Activated CD4-positive, alpha-beta T cell treated with anti-CD3 and anti-CD28 coated beads, Interleukin-2, amount 50 U/mL, for 4 hours (primary cell): ENCODE data around the gene BNIPL.

ENCODE experiments used
- DNase-seq, 2 experiments: peaks; one replicate each; pipeline ENCODE4 v3.0.0-alpha.2; 2020

The BNIPL gene, protein sequence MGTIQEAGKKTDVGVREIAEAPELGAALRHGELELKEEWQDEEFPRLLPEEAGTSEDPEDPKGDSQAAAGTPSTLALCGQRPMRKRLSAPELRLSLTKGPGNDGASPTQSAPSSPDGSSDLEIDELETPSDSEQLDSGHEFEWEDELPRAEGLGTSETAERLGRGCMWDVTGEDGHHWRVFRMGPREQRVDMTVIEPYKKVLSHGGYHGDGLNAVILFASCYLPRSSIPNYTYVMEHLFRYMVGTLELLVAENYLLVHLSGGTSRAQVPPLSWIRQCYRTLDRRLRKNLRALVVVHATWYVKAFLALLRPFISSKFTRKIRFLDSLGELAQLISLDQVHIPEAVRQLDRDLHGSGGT

GRCh38 chr1:151036356-151036755, at the start of gene BNIPL:
Gene BNIPL, plus strand, starts transcription at chr1:151036586. Its CDS starts 140 bp downstream, at chr1:151036726.
- no peak for DNase-seq

GRCh38 chr1:150987924-150988323, 48.5 kb upstream of the BNIPL start:
- no peak for DNase-seq

GRCh38 chr1:150992626-150993025, 43.8 kb upstream of the BNIPL start:
- no peak for DNase-seq

DNA sequence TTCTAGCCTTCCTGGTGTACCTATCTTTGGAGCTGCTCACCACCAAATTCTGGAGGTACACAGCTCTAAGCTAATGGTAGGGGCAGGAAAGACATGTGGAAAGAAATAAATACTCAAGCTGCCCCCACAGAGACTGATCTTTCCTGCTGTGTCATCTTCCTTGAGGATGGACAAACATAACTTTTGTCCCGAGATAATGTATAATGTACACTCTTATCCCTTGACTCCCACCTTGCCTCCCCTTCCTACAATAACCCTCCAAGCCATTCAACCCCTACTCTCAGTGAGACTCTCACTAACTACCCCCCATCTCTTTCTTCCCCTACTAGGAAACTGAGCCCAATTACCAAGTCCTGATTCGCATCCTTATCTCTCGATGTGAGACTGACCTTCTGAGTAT, 42.1 kb upstream of the BNIPL start:
- no peak for DNase-seq

- no peak for DNase-seq
Observed at GRCh38 chr1:150995460-150995859, 40.9 kb upstream of the BNIPL start.

DNA sequence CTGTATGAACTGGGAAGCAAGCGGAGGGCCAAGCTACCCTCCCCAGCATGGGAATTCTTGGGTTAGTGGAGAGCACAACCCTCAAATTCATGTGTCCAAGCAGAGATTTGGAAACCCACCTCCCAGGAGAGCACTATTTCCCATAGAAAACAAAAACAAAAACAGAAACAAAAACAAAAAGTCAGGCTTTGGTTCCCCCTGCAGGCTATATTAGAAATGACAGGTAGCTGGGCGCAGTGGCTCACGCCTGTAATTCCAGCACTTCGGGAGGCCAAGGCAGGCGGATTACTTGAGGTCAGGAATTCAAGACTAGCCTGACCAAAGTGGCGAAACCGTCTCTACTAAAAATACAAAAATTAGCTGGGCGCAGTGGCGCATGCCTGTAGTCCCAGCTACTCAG, 40.5 kb upstream of the BNIPL start:
- DNase-seq, result peak in 1 of 2 experiments; percentile 21

DNA sequence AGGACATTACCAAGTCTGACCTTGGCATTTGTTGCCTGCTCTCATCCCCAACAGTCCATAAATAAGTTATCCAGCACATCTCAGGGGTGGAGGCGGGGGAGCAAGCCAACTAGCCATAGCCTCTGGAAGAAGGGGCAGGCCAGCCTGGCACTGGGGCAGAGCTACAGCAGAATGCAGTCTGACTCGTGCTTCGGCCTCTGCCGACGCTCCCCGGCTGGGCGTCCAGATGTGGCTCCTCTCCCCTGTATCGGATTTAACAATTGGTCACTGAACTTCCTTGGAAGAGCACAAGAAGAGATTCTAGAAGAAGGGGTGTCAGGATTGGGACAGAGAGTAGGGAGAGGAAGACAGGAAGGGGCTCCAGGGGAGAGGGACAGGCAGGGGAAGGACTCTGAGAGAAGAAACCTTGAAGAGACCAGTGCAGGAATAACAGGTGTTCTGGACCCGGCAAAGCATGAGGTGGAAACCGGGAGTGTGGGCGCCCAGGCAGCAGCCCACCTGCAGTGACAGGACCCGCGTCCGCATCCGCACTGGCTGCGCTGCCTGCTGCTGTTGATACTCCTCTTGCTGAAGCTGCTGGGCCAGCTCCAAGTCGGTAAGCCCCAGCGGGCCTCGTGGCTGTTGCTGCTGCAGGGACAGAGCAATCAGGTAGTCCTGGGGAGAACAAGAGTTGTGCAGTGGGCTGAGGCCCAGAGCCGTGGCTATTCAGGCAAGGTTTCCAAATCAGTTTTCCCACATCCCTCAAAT, 39.1 kb upstream of the BNIPL start:
- DNase-seq, result no peak

DNA sequence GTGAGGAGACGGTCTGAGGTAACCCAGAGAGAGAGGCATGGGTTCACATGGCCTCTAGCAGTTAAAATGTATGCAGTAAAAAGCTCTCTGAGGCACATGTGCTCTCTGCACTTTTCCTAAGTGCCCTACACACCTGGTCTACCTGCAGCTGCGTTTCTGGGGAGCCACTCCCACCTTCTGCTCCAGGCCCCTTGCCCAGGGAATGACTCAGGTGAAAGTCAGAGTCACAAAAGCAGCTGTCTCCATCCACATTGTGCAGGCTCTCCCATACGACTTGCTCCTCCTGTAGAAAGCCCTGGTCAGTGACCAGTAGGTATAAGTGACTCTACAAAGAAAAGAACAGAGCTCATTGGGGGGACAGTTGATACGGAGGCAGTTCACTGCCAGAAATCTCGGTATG, 38.4 kb upstream of the BNIPL start:
- DNase-seq, result no peak

- no peak for DNase-seq
Observed at GRCh38 chr1:150999051-150999674, 37.2 kb upstream of the BNIPL start.

DNA sequence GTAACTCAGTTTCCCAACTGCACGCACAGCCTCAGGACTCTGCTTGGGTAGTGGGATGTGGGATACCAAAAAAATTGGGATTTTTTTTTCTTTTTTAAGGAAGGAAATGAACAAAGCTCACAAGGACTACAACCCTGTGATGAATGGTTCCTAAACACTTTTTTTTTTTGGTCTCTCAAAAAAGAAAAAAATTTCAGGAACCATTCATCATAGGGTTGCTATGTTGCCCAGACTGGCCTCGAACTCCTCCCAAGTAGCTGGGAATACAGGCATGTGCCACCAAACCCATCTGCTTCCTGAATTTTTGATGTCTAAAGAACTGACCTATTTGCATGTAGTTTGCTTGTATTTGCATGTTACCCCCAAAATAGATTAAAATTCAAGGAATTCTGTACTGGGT, 36.5 kb upstream of the BNIPL start:
- DNase-seq, result no peak

DNA sequence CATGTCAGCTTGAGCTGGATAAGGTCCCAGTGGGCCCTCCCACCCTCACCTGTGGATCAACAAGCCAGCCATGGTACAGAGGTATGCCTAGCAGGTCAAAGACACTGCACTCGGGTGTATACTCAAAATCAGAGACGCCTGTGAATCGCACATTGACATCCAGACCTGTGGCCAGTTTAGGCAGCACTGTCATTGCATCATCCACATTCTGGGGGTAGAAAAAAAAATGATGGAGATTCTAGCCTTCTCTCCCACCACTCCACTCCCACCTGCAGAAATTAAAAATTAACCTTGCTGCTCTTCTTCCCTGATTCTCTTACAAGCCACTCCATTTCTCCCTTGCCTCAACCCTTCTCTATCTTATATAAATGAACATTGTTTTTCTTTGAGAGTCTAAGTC, 36.0 kb upstream of the BNIPL start:
- DNase-seq, result no peak

GRCh38 chr1:151001602-151002001, 34.8 kb upstream of the BNIPL start:
- no peak for DNase-seq

DNA sequence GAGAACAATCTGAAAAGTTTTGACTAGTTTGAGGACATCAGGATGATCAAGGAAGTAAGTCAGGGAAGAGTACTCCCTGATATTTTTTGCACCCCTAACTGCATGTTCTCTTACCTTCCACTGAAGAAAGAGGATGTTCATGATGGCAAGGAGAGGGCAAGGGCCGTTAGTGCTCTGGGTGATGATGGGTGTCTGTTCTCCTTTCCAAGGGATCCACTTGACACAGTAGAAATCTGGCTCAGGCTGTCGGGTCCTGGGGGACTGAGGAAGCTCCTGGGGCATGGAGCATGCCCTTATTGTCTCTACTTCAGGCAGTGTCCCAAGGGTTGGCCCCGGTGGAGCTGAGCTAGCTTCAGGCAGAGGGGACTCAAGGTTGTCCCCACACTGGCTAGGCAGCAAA, 34.3 kb upstream of the BNIPL start:
- DNase-seq, result no peak

DNA sequence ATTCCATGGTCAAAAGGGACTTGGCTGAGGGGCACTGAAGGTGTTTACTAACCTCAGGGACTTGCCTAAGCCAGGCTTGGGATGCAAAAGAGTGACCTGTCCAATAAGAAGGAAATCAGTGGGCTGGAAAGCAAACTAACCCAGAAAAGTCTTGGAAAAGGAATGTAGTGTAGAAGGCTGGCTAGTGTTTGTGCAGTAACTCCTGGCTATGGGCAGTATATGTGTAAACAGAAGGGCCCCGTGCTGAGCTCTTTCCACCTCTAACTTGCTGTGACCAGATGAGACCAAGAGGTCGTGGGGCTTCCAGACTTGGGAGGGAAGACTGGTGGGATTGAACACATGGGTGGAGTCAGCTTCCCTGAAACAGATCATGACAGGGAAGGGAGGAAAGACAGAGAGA, 33.8 kb upstream of the BNIPL start:
- DNase-seq, result no peak

GRCh38 chr1:151003180-151003579, 33.2 kb upstream of the BNIPL start:
- no peak for DNase-seq

DNA sequence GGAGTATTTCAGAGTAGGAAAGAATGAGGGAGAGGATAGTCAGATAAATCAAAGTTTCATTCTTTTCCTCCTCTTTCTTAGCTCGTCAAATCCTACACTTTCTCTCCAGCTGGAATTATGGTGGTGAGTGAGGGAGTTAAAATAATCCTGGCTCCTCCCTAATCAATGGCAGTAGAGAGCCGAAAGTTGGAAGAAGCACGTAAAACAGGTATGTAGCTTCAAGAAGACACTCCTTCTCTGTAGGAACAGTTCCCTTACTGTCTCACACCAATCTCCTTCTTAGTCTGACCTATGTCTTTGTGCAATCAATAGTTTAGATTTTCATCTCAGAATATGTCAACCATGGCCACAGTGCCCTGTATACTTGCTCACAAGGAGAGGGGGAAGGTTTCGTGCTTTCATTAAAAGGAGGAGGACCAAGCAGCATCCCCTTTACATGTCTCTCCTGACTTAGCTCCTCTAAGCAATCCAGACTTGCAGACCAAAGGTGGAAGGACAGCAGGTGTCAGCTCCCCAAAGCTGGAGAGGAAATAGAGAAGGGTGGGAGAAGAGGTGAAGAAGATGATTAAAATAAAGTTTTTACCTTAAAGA, 30.6 kb upstream of the BNIPL start:
- DNase-seq, result no peak

GRCh38 chr1:151006327-151007052, 29.9 kb upstream of the BNIPL start, which contains the start of gene MINDY1:
Gene MINDY1, minus strand, starts transcription at chr1:151006902. Its CDS starts 4,285 bp downstream, at chr1:151002617.
- DNase-seq, result peak in 1 of 2 experiments; percentile 8

DNA sequence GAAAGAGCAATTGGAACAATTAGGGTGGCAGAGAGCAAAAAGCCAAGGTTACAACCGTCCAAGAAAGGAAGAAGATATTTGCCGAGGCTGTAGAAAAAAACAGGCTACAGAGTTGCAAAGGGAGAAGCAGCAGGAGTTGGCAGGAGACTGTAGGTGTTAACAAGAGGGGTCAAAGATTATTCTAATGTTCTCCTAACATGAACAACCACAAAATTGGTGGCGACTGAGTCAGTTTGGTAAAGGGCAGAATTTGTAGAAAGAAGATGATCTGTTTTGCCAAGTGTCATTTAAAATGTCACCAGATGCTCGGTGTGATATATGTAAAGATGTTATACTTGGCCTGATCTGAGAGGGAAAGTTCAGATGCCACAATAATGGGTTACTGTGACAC, 28.5 kb upstream of the BNIPL start:
- no peak for DNase-seq

- DNase-seq, result peak; percentile 92 to 93
Observed at GRCh38 chr1:151008244-151009205, 27.9 kb upstream of the BNIPL start, which contains the start of gene PRUNE1. Gene PRUNE1, plus strand, starts transcription at chr1:151008449. Its CDS starts 184 bp downstream, at chr1:151008633.

DNA sequence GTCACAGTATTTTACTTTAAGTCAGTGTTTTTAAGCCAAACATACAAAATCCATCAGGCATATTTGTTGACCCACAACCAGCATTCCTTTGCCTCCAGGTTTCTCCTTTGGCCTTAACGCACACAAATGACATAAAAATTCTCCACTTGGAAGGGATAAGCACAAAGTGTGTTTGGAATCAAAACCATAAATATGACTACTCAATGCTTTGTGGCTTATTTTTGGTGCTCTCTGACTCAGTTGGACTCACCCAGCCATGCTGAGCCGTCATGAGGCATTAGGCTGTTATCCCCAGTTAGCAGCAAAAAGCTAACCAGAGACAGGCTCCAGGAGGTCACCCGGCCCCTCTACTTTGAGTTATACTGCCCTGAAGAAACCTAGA, 27.2 kb upstream of the BNIPL start:
- DNase-seq, result no peak

DNA sequence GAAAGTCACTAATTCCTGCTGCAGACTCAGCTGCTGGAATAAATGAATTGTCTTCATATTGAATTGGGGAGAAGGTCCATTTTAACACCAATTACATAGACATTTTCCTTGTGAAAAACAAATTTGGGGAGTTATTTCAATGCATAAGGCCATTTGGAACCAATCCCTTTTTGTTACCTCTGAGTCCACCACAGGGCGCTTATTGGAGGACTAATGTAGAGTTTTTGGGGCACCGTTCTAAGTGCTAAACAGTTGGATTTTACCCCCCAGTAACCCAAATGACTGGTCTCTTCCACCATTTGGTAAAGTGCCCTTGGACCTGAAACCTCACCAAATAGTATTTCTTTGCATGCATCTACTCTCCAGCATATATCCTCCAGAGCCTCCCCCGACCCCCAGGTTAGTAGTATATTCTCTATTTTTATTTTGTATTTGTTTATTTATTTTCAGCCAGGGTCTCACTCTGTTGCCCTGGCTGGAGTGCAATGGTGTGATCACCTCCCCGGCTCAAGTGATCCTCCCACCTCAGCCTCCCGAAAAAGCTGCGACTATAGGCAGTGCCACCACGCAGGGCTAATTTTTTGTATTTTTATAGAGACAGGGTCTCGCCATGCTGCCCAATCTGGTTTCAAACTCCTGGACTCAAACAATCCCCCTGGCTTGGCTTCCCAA, 26.6 kb upstream of the BNIPL start:
- DNase-seq, result no peak
